ENCODE data around the gene HMGN5.

DNA sequence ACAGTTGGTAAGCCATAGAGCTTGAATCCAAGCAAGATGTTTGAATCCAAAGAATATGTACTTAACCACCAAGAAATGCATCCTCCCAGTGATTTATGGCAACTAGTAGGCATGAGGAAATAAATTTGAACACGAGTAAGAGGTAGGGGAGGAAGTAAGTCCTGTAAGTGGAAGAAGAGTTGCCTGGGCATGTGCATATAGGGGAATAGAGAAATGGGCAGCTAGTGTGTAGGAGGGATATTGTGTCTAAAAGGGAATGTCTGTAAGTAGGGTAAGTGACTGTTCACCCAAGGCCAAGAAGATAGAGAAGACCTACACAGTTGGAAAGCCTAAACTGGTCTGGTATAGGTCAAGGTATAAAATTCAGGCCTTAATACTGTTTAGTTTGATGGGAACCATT, 4.8 kb upstream of the HMGN5 start:
- TF ChIP-seq, protein P1, sequence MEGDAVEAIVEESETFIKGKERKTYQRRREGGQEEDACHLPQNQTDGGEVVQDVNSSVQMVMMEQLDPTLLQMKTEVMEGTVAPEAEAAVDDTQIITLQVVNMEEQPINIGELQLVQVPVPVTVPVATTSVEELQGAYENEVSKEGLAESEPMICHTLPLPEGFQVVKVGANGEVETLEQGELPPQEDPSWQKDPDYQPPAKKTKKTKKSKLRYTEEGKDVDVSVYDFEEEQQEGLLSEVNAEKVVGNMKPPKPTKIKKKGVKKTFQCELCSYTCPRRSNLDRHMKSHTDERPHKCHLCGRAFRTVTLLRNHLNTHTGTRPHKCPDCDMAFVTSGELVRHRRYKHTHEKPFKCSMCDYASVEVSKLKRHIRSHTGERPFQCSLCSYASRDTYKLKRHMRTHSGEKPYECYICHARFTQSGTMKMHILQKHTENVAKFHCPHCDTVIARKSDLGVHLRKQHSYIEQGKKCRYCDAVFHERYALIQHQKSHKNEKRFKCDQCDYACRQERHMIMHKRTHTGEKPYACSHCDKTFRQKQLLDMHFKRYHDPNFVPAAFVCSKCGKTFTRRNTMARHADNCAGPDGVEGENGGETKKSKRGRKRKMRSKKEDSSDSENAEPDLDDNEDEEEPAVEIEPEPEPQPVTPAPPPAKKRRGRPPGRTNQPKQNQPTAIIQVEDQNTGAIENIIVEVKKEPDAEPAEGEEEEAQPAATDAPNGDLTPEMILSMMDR (IDR thresholded peaks at IDR 0.05) = no peak
- TF ChIP-seq POLR2A (IDR thresholded peaks at IDR 0.05) = no peak

Data from tibial nerve (tissue), 3 donors.